ENCODE measurements around the gene CTXN2.
A peak's percentile ranks its signal among the peaks of the same experiment; 100 is the strongest.

Gene CTXN2

GRCh38 chr15:48176112-48176511 is 15.4 kb upstream of the CTXN2 start:
- DNase-seq (ENCODE audit: insufficient read length, low spot score): no peak

GRCh38 chr15:48176957-48177356 is 14.5 kb upstream of the CTXN2 start:
- DNase-seq (ENCODE audit: insufficient read length, low spot score) (no peak), FAIRE-seq (peak; percentile 62)
- TF ChIP-seq SPI1 (IDR thresholded peaks at IDR 0.05; ENCODE audit: low read depth, low read length) (no peak), PAX5 (IDR thresholded peaks at IDR 0.05; ENCODE audit: insufficient read depth, low read length, severe bottlenecking) (no peak), TAF1 (IDR thresholded peaks at IDR 0.05; ENCODE audit: low read depth, low read length) (no peak), POLR2A (IDR thresholded peaks at IDR 0.05; ENCODE audit: low read depth, low read length) (no peak), POLR2AphosphoS5 (IDR thresholded peaks at IDR 0.05; ENCODE audit: low read depth, low read length) (no peak), POU2F2 (IDR thresholded peaks at IDR 0.05; ENCODE audit: low read depth, low read length) (no peak)

More at GRCh38 chr15:48176112-48176511, 15.4 kb upstream of the CTXN2 start:
- no peak for FAIRE-seq
- TF ChIP-seq PAX5 (IDR thresholded peaks at IDR 0.05; ENCODE audit: insufficient read depth, low read length, severe bottlenecking) (no peak), POU2F2 (IDR thresholded peaks at IDR 0.05; ENCODE audit: low read depth, low read length) (no peak), TAF1 (IDR thresholded peaks at IDR 0.05; ENCODE audit: low read depth, low read length) (no peak), SPI1 (IDR thresholded peaks at IDR 0.05; ENCODE audit: low read depth, low read length) (no peak), POLR2AphosphoS5 (IDR thresholded peaks at IDR 0.05; ENCODE audit: low read depth, low read length) (no peak), POLR2A (IDR thresholded peaks at IDR 0.05; ENCODE audit: low read depth, low read length) (no peak)

GRCh38 chr15:48177383-48177765 is 14.1 kb upstream of the CTXN2 start:
- DNase-seq (ENCODE audit: insufficient read length, low spot score) (no peak), FAIRE-seq (peak; percentile 79)
- TF ChIP-seq TAF1 (IDR thresholded peaks at IDR 0.05; ENCODE audit: low read depth, low read length) (no peak), PAX5 (IDR thresholded peaks at IDR 0.05; ENCODE audit: insufficient read depth, low read length, severe bottlenecking) (no peak), POLR2AphosphoS5 (IDR thresholded peaks at IDR 0.05; ENCODE audit: low read depth, low read length) (no peak), POU2F2 (IDR thresholded peaks at IDR 0.05; ENCODE audit: low read depth, low read length) (no peak), SPI1 (IDR thresholded peaks at IDR 0.05; ENCODE audit: low read depth, low read length) (no peak), POLR2A (IDR thresholded peaks at IDR 0.05; ENCODE audit: low read depth, low read length) (no peak)

GRCh38 chr15:48177766-48178647 is 13.5 kb upstream of the CTXN2 start, which contains the start of gene MYEF2:
Gene MYEF2 (minus strand): TSS chr15:48178295. CDS start chr15:48178237, 58 bp downstream.
- FAIRE-seq (peak; percentile 71), DNase-seq (ENCODE audit: insufficient read length, low spot score) (peak; percentile 66)
- TF ChIP-seq POU2F2 (IDR thresholded peaks at IDR 0.05; ENCODE audit: low read depth, low read length) (peak; percentile 21; the same call in 1 of the 2 replicates), POLR2AphosphoS5 (IDR thresholded peaks at IDR 0.05; ENCODE audit: low read depth, low read length) (no peak)

- no peak for TF ChIP-seq TAF1 (IDR thresholded peaks at IDR 0.05; ENCODE audit: low read depth, low read length)
- TF ChIP-seq SPI1 (IDR thresholded peaks at IDR 0.05; ENCODE audit: low read depth, low read length): no peak
- no peak for TF ChIP-seq POLR2A (IDR thresholded peaks at IDR 0.05; ENCODE audit: low read depth, low read length)
- no peak for TF ChIP-seq PAX5 (IDR thresholded peaks at IDR 0.05; ENCODE audit: insufficient read depth, low read length, severe bottlenecking)
- TF ChIP-seq POLR2AphosphoS5 (IDR thresholded peaks at IDR 0.05; ENCODE audit: low read depth, low read length): no peak
- no peak for TF ChIP-seq POU2F2 (IDR thresholded peaks at IDR 0.05; ENCODE audit: low read depth, low read length)
- DNase-seq (ENCODE audit: insufficient read length, low spot score) (no peak), FAIRE-seq (no peak)
Observed at GRCh38 chr15:48178648-48178931, 12.9 kb upstream of the CTXN2 start.

- FAIRE-seq: no peak
- TF ChIP-seq PAX5 (IDR thresholded peaks at IDR 0.05; ENCODE audit: insufficient read depth, low read length, severe bottlenecking) (no peak), POLR2AphosphoS5 (IDR thresholded peaks at IDR 0.05; ENCODE audit: low read depth, low read length) (no peak)
- DNase-seq (ENCODE audit: insufficient read length, low spot score): no peak
Observed at GRCh38 chr15:48182749-48183148, 8.7 kb upstream of the CTXN2 start.

GRCh38 chr15:48185529-48185928 is 5.9 kb upstream of the CTXN2 start:
- FAIRE-seq: no peak
- TF ChIP-seq POLR2A (IDR thresholded peaks at IDR 0.05; ENCODE audit: low read depth, low read length) (no peak), POLR2AphosphoS5 (IDR thresholded peaks at IDR 0.05; ENCODE audit: low read depth, low read length) (no peak), PAX5 (IDR thresholded peaks at IDR 0.05; ENCODE audit: insufficient read depth, low read length, severe bottlenecking) (no peak), POU2F2 (IDR thresholded peaks at IDR 0.05; ENCODE audit: low read depth, low read length) (no peak), SPI1 (IDR thresholded peaks at IDR 0.05; ENCODE audit: low read depth, low read length) (no peak), TAF1 (IDR thresholded peaks at IDR 0.05; ENCODE audit: low read depth, low read length) (no peak)
- DNase-seq (ENCODE audit: insufficient read length, low spot score): no peak

GRCh38 chr15:48186271-48186670 is 5.2 kb upstream of the CTXN2 start:
- TF ChIP-seq SPI1 (IDR thresholded peaks at IDR 0.05; ENCODE audit: low read depth, low read length) (no peak), POLR2AphosphoS5 (IDR thresholded peaks at IDR 0.05; ENCODE audit: low read depth, low read length) (no peak), TAF1 (IDR thresholded peaks at IDR 0.05; ENCODE audit: low read depth, low read length) (no peak), PAX5 (IDR thresholded peaks at IDR 0.05; ENCODE audit: insufficient read depth, low read length, severe bottlenecking) (no peak), POU2F2 (IDR thresholded peaks at IDR 0.05; ENCODE audit: low read depth, low read length) (no peak), POLR2A (IDR thresholded peaks at IDR 0.05; ENCODE audit: low read depth, low read length) (no peak)
- DNase-seq (ENCODE audit: insufficient read length, low spot score): no peak
- FAIRE-seq: no peak

- peak; percentile 5 for DNase-seq (ENCODE audit: insufficient read length, low spot score)
- TF ChIP-seq POLR2A (IDR thresholded peaks at IDR 0.05; ENCODE audit: low read depth, low read length) (no peak), POLR2AphosphoS5 (IDR thresholded peaks at IDR 0.05; ENCODE audit: low read depth, low read length) (no peak), POU2F2 (IDR thresholded peaks at IDR 0.05; ENCODE audit: low read depth, low read length) (no peak), PAX5 (IDR thresholded peaks at IDR 0.05; ENCODE audit: insufficient read depth, low read length, severe bottlenecking) (no peak), SPI1 (IDR thresholded peaks at IDR 0.05; ENCODE audit: low read depth, low read length) (no peak), TAF1 (IDR thresholded peaks at IDR 0.05; ENCODE audit: low read depth, low read length) (no peak)
- no peak for FAIRE-seq
Observed at GRCh38 chr15:48190932-48191573, 412 bp upstream of the CTXN2 start.

Data from GM12891 (cell line).